ENCODE measurements around the gene EXOG.

EXOG gene

DNA sequence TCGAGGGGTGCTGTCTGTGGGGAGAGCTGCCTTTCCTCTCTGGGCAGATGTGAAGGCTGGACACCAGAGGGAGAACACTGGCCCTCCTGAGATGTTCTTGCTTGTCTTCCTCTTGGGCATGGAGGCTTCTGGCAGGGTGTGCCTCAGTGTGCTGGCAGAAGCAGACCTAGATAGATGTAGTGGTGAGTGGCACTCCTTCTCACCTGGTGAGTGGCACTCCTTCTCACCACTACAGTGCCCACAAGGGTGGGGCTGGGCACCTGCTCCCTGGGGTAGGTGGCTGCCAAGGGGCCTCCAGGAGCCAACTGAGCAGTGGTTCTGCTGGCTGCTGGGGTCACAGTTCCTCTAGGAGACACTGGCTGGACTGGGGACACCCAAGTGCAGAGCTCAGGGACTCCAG is 23.8 kb upstream of the EXOG start:
- no peak for DNase-seq (ENCODE audit: low read depth in 1 of 2, low spot score in 1 of 2)

DNA sequence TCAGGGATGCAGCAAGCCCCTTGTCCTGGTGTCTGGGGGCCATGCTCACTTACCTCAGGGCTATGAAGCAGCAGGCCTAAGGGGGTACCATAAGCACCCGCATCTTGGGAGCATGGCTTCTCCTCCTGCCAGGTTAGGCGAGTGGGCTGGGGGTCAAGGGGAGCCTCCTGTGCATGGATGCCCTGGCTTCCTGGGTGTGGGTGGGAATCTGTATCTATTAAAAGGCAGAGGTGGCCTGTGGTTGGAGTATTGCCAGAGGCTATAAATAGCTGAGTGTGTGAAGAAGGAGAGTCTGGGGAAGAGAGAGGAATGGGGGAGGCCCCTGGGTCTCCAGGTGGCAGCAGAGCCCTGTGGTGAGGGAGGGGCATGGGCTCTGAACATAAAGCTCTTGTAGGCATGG is 22.9 kb upstream of the EXOG start:
- DNase-seq (ENCODE audit: low read depth in 1 of 2, low spot score in 1 of 2), result no peak

DNA sequence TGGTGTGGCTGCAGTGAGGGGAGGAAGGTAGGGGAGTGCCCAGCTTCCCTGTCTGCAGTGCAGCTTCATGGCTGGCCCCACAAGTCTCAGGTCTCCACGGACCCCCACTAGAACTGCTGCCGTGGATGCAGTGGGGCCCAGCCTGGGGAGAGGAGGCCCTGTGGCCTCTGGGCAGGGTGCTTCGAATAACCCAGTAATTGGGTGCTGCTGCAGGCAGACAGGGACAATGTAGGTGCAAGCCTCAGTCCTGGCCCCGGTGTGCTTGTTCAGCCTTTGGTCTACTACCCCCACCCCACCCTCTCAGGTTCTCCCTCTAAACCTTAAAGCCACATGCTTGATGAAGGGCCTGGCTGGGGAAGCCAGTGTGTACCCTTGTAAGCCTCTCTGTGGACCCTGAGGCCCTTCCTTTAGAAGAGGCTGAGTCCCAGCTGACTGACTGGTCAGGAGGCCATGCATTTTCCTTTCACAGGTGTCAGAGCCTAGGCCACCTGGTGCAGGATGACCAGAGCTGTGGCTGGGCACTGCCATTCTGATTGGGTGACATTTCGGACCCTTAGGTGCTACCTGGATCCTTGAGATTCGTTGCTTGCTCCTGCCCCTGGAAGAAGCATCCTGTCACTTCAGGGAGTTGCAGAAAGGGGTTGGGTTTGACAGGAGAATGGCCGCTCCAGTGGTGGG is 21.1 kb upstream of the EXOG start:
- no peak for DNase-seq (ENCODE audit: low read depth in 1 of 2, low spot score in 1 of 2)

DNA sequence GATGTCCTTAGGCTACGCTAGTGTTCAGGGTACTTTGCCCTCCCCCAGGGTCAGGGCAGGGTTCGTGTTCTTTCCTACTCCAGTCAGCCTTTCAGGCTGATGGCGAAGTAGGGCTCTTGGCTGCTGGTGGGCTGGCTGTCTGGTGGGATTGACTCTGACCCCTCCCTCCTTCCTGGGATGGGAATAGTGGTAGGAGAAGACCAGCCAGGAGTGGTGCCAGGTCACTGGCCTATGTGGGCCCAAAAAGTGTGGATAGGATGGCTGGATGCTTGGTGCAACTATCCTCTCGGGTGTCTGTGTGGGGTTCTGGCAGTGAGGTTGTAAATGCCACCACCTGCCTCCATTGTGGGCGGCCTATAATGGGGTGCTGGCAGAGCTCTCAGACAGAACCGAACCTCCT is 20.4 kb upstream of the EXOG start:
- no peak for DNase-seq (ENCODE audit: low read depth in 1 of 2, low spot score in 1 of 2)

DNA sequence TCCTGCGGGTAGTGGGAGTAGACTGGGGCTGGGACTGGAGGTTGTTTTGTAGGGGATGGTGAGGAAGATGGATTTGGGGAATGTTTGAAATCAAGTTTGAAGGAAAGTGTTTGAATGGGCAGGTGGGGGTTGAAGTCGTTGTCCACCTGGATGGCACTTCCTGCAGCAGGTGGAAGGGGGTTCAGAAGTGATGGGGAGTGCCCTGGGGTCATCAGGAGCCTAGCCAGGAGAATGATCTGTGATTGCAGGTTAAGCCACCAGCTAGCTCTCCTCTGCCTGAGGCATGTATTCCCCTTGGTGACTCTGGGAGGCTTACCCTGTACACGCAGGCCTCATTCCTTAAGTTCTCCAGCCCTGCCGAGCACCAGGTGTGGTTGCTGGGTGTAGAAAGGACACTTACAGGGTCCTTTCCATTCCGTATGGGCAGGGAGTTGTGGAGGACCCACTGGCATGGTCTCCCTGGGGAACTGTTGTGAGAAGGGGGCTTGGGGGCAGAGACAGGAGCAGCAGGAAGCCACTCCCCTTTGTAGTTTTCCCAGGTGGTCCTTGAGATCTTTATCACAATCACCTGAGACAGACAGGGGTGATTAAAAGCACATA is 19.9 kb upstream of the EXOG start:
- no peak for DNase-seq (ENCODE audit: low read depth in 1 of 2, low spot score in 1 of 2)

DNA sequence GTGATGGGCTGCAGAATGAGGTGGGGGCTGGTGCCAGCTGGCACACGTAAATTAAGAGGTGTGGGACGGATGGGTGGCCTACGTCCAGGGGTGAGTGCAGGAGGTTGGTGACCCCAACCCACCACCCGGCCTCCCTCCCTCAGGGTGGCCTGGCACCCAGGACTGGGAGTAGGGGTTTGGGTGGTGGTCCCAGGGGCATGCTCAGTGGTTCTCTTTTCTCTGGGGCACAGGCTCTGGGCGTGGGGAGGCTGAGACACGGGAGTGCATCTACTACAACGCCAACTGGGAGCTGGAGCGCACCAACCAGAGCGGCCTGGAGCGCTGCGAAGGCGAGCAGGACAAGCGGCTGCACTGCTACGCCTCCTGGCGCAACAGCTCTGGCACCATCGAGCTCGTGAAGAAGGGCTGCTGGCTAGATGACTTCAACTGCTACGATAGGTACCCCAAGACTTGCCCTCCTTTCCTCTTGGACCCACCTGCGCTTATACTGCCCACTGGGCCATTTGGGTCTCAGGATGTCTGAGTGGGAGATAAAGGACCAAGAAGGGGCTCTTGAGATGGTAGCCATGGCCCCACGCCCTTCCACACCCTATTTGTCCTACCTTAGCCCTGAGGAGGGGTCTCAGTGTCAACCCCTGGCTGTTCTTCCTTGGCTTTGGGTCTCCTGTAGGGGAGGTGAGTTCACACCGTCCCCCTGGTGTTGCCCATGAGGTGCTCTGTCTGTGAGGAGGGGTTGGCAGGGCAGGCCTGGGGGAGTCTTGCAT is 18.9 kb upstream of the EXOG start:
- DNase-seq (ENCODE audit: low read depth in 1 of 2, low spot score in 1 of 2), result no peak

DNA sequence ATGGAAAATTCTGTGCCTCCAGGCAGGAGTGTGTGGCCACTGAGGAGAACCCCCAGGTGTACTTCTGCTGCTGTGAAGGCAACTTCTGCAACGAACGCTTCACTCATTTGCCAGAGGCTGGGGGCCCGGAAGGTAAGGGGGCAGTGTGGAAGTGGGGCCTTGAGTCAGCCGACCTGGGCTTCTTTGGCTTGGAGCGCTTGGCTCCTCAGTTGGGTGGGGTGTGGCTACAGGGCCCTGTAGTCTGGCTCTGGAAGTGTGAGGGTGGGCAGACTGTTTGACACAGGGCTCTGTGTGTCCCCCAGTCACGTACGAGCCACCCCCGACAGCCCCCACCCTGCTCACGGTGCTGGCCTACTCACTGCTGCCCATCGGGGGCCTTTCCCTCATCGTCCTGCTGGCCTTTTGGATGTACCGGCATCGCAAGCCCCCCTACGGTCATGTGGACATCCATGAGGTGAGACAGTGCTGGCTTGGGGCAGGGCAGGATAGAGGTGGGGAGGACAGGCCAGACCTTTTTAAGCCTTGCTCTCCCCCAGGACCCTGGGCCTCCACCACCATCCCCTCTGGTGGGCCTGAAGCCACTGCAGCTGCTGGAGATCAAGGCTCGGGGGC is 18.2 kb upstream of the EXOG start:
- no peak for DNase-seq (ENCODE audit: low read depth in 1 of 2, low spot score in 1 of 2)

DNA sequence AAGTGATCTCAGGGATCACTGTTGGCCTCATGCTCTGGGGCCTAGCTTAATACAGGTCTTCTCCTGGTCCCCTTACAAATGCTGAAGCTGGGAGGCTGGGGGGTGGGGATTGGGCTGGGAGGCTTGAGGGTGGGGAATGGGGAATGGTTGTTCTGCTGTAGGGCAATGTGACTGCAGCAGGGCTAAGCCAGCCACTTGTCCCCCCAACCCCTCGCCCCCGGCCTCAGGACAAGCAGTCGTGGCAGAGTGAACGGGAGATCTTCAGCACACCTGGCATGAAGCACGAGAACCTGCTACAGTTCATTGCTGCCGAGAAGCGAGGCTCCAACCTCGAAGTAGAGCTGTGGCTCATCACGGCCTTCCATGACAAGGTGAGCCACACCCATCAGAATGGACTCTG is 17.2 kb upstream of the EXOG start:
- DNase-seq (ENCODE audit: low read depth in 1 of 2, low spot score in 1 of 2), result no peak

DNA sequence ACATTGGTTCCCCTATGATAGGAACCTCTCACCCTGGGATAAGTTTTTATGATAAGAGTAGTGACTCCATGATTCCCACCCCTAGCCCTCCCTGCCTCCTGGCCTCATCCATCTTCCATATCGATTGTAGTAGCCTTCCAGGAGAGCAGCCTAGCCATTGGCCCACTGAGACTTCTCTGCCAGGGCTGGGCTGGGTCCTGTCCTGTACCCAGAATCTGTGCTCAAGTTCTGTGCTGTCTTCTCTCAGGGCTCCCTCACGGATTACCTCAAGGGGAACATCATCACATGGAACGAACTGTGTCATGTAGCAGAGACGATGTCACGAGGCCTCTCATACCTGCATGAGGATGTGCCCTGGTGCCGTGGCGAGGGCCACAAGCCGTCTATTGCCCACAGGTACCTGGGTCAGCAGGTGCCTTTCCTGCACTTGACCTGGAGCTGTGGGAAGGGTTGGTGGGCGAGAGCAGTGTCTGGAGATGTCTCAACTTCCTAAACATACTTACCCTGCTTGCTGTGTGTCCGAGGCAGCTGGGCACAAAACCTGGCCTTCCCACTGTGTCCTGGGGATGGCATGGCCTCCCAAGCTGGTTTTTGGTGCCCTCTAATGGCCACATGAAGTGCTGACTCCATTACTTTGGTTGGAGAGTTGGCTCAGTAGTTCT is 16.6 kb upstream of the EXOG start:
- no peak for DNase-seq (ENCODE audit: low read depth in 1 of 2, low spot score in 1 of 2)

DNA sequence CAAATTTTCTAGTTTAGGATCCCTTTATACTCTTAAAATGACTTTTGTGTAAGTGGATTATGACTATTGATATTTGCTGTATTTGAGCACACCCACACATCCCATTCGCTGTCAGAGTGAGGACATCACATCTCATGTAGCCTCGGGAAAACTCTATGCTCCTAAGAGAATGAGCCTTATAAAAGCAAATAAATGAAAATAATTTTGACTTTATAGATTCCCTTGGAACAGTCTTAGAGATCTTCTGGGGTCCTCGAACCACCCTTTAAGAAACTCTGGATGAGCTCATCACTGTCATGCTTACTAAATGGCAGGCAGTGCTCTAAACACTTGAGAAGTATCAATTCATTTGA is 16.1 kb upstream of the EXOG start:
- no peak for DNase-seq (ENCODE audit: low read depth in 1 of 2, low spot score in 1 of 2)

DNA sequence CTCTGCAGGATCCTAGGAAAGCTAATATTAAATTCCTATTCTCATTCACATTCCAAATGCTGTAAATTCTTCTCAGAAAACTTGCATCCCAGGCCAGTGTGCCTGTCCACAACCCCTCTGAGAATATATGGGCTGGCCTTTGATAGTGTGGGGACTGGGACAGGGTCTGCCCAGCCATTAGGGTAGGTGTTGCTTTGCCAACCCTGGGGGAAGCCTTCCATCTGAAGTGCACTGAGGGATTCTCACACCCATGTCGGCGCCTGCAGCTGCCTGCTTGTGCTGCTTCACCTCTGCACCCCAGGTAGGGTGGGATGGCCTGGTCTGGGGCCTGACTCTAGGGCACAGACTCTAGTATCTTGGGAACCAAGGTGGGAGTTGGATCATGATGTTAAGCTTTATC is 15.2 kb upstream of the EXOG start:
- DNase-seq (ENCODE audit: low read depth in 1 of 2, low spot score in 1 of 2), result no peak

DNA sequence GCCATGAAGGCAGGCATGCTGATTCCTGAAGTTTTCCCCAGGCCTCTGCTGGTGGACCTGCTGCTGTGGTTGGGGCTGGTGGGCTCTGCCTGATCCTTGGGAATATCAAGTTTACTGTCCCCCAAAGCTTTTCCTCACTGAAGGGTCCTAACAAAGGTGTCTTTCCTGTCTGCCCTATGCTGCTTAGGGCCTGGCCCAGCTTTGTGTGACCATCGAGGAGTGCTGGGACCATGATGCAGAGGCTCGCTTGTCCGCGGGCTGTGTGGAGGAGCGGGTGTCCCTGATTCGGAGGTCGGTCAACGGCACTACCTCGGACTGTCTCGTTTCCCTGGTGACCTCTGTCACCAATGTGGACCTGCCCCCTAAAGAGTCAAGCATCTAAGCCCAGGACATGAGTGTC is 13.2 kb upstream of the EXOG start:
- no peak for DNase-seq (ENCODE audit: low read depth in 1 of 2, low spot score in 1 of 2)

DNA sequence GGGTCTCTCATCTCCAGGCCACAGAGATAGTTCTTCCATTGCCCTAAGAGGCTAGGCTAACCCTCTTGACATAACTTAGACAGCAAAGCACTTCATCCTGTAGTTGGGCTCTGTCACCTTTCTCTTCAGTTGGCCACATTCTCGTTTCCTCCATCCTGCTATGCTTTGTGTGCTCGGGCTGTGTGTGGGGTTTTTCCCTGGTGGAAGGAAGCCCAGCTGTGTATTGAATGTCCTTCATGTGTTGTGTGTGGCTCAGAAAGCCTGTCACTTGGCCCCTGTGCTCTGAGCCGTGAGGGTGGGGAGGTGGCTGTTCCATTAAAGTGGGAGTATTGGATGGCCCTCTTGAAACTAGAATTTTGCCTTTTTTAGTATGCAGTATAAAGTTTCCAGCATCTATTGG is 8.8 kb upstream of the EXOG start:
- no peak for DNase-seq (ENCODE audit: low read depth in 1 of 2, low spot score in 1 of 2)

DNA sequence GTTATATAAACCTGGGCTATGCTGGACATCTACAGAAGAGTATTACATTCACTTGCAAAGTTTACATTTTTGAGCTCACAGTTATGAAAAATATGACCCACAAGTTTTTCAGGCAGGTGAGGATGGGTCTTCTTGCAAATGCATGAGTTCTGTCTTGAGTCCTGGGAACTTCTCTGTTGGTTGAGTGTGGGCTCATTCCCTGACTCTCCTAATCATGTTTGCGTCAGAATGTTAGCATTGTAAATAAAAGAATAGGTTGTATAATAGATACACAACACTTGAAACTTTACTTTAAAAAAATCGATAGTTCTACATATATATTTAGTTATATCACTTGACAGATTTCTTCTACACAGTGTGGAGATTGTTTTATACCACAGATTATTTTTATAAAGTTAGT is 7.2 kb upstream of the EXOG start:
- no peak for DNase-seq (ENCODE audit: low read depth in 1 of 2, low spot score in 1 of 2)

DNA sequence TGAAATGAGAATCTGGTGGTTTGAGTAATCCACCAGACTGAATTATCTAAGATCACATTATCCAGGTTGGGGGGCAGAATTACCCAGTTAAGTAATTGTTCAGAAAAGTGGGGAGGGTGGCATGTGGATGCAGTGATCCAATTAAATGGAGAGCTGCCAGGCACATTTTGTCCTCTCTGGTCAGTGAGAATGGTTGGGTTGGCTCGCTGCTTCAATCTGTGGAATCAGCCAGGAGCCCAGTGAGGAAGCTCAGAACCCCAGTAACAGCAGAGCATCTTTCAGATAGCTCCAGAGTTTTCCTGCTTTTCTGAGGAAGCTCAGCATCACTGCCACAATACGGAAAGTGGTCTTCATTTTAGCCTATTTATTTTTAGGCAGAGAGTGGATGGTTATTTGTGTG is 6.4 kb upstream of the EXOG start:
- DNase-seq (ENCODE audit: low read depth in 1 of 2, low spot score in 1 of 2), result no peak

DNA sequence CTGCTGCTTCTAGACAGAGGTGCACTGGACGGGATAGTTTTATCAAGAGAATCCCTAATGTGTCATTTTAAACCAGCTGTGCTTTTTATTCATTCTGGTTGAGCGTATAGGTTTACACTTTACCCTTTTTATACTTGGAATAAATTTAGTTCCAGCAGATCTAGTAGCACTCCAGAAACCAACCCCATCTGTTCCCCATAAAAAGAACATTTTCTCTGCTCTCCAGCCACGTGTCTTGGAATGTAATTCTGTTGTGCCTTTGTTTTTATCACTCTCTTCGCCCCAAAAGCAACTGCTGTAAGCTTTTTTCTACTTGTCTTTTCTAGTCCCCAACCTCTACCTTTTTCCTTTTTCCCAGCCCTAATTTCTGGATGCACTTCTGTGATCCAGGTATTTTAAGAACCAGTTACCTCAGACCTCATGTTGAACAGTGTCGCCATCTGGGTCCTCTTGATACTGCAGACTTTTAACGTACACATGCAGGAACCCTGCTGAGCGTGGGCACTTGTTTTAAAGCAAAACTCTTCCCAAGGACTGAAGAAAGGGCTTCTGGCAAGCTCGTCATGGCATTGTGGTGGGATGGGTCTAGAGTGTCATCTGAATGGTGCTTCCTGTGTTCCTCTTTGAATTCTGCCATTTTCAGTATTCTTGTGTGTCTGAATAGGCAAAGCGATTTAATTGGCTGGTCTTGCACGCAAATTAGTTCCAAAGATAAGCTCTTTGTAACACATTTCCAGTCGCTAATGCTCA is 5.7 kb upstream of the EXOG start:
- no peak for DNase-seq (ENCODE audit: low read depth in 1 of 2, low spot score in 1 of 2)

DNA sequence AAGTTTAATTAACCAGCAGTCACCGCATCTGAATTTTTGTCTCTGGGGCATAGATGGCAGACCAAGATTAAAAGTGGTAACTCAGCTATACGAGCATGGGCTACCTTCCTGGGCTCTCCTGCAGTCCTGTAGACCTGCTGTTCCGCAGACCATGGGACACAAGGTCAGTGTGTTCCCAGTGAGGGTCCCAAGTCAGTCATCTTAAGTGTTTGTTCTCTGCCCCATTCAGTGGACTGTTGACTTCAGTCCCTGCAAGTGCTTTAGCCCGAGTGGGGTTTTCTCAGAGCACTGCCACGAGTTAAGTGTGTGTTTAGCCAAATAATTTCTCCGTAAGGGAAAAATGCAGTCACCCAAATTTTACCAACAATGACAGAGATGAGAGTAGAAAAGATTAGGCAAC is 4.9 kb upstream of the EXOG start:
- DNase-seq (ENCODE audit: low read depth in 1 of 2, low spot score in 1 of 2), result no peak

DNA sequence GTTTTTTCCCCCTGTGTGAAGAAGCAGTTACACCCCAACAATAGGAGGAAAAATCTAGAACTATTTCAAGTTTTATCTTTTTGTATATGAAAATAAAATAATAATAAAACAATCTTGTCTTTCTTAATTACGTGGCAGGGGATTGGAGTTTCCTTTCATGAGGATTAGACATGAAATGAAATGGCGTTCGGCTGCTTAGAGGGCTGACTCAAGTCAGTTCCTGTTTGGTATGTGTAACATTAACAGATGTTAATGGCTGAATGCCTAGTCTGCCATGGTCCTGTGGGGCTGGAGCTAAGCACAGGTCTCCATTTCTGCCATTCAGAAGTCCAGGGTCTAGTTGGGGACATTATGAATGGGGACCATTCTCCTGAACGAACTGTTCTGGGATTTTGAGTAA is 3.1 kb upstream of the EXOG start:
- no peak for DNase-seq (ENCODE audit: low read depth in 1 of 2, low spot score in 1 of 2)

DNA sequence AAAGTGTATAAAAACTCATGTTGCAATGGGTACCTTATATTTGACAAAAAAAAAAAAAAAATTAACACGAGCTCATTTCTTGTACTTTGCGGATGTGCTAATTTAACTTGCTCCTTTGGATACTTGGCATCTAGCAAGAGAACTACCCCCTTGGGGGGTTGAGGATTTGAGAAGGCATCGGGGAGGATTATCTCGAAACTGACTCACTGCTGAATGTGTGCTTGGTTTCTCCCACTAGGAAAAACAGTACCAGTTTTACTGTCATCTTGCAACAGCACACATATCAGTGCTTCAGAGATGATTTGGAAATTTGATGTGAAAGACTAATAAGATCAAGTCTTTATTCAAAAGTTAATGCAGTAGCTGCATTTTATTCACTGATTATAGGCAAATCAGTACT is 891 bp downstream of the EXOG start:
- DNase-seq (ENCODE audit: low read depth in 1 of 2, low spot score in 1 of 2), result no peak

DNA sequence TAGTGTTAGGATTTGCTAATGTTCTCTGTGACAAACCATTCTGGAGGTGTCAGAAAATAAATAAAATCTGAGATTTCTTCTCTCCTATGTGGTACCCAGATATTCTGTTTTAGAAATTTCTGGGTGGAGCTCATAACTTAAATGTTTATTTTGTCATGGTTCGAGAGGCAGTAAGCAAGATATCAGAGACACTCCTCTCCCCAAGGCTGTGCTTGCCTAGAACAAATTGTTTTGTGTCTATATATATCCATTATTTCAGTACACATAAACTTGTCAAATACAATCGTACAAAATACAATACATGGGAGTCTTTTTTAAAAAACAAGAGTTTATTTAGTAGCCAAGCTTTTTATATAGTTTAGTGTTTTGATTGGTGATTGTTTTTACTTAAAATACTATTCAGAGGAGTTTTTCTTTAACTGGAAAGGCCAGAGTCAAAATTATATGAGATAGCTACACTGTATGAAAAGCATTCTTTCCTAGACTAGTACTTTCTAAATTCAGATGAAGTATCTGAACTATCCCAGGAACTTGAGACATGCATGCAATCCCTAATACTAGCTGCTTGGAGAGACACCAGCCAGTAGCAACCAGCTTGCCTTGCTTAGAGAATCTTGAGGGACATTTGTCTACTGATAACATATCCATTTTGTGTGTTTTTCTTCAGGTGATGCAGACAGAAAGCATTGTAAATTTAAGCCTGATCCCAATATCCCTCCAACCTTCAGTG is 4.7 kb downstream of the EXOG start:
- no peak for DNase-seq (ENCODE audit: low read depth in 1 of 2, low spot score in 1 of 2)
